NCI-H2107 (cell line): ENCODE data around the gene RRP1B.

Experiments used
- DNase-seq: peaks from one replicate; lab custom pipeline; 2025; lab: John Stamatoyannopoulos, UW

The RRP1B gene

GRCh38 chr21:43740497-43741156 is 81.3 kb downstream of the RRP1B start:
- DNase-seq = no peak

GRCh38 chr21:43741423-43742096 is 82.2 kb downstream of the RRP1B start:
- no peak for DNase-seq

GRCh38 chr21:43743947-43744346 is 84.6 kb downstream of the RRP1B start:
- DNase-seq = no peak

GRCh38 chr21:43744725-43745124 is 85.4 kb downstream of the RRP1B start:
- DNase-seq = no peak
